H1 (cell line): ENCODE results near the gene MNAT1. TPM values are rescaled to one million over a fixed set of nuclear protein-coding genes. Genes with fewer than 3 reads are reported as not detected.

ENCODE experiments used
- CTCF ChIA-PET: fragments of 300-600 bp; sonication (Branson Sonifier 250); formaldehyde crosslinking; loops from one replicate; lab custom pipeline; 2021; ENCODE audit not compliant: partially characterized antibody; lab: Charles Lee
- POLR2A ChIA-PET: fragments of 300-600 bp; sonication (Branson Sonifier 250); formaldehyde crosslinking; loops from one replicate; lab custom pipeline; 2021; ENCODE audit warnings: inconsistent platforms; ENCODE audit not compliant: partially characterized antibody; lab: Charles Lee
- DNase-seq, 2 experiments: peaks; one replicate each; pipeline versions ENCODE4 v3.0.0 to v3.0.0-alpha.2; 2010 to 2022; ENCODE audit warnings: low spot score in 2 of 2, low read depth in 1 of 2, mixed read lengths in 1 of 2
- FAIRE-seq: peaks from 2 replicates; lab custom pipeline; 2011; peaks lifted over from hg19 to GRCh38; lab: Jason Lieb, UNC
- H2AFZ ChIP-seq: 2 replicates; pipeline ENCODE4 v1.8.1; 2012; ENCODE audit warnings: low read length, inconsistent platforms
- H2AK5ac ChIP-seq: 2 replicates; pipeline ENCODE4 v1.6.1; 2013; ENCODE audit warnings: low read depth, low read length
- H2BK120ac ChIP-seq: replicated peaks from 2 replicates; pipeline ENCODE3; 2013; ENCODE audit warnings: low read depth, low read length, inconsistent platforms
- H2BK12ac ChIP-seq: 2 replicates; pipeline ENCODE4 v1.6.1; 2013; ENCODE audit warnings: low read depth, low read length
- H2BK15ac ChIP-seq: 2 replicates; pipeline ENCODE4 v1.6.1; 2013; ENCODE audit warnings: low read length
- H2BK20ac ChIP-seq: 2 replicates; pipeline ENCODE4 v1.6.1; 2013; ENCODE audit warnings: low read length
- H2BK5ac ChIP-seq: 2 replicates; pipeline ENCODE4 v1.6.1; 2013; ENCODE audit warnings: low read depth, low read length
- H3K14ac ChIP-seq: 2 replicates; pipeline ENCODE4 v1.6.1; 2013; ENCODE audit warnings: inconsistent platforms; ENCODE audit not compliant: insufficient read length
- H3K18ac ChIP-seq: 2 replicates; pipeline ENCODE4 v1.6.1; 2013; ENCODE audit warnings: low read length; ENCODE audit errors: extremely low read depth
- H3K23ac ChIP-seq: 2 replicates; pipeline ENCODE4 v1.6.1; 2013; ENCODE audit warnings: inconsistent platforms; ENCODE audit not compliant: insufficient read length
- H3K23me2 ChIP-seq: 2 replicates; pipeline ENCODE4 v1.6.1; 2013; ENCODE audit warnings: low read depth, low read length
- H3K27ac ChIP-seq: 2 replicates; pipeline ENCODE4 v1.6.1; 2011; ENCODE audit warnings: low read depth, low read length, inconsistent platforms
- H3K27me3 ChIP-seq, 4 experiments: replicated peaks in 1 of 4; 1 replicate in 1 of 4; 2 replicates in 3 of 4; pipeline versions ENCODE4 v1.6.1 to v1.8.1; 2011 to 2013; ENCODE audit warnings: low read length in 3 of 4, mild to moderate bottlenecking in 3 of 4, inconsistent platforms in 2 of 4, mixed read lengths in 2 of 4, moderate library complexity in 1 of 4; ENCODE audit not compliant: control insufficient read depth in 3 of 4, insufficient read depth in 3 of 4; ENCODE audit errors: extremely low read depth in 1 of 4
- H3K36me3 ChIP-seq, 4 experiments: 2 replicates each; pipeline versions ENCODE4 v1.6.1 to v1.8.1; 2011 to 2013; ENCODE audit warnings: mild to moderate bottlenecking in 4 of 4, low read length in 3 of 4, moderate library complexity in 2 of 4, control low read depth in 1 of 4, inconsistent platforms in 1 of 4; ENCODE audit not compliant: insufficient read depth in 4 of 4, control insufficient read depth in 2 of 4
- H3K4ac ChIP-seq: replicated peaks from 2 replicates; pipeline ENCODE3; 2013; ENCODE audit warnings: low read length, low read depth, mixed read lengths, inconsistent platforms; ENCODE audit not compliant: insufficient read length
- H3K4me1 ChIP-seq, 4 experiments: replicated peaks in 1 of 4; 1 replicate in 1 of 4; 2 replicates in 3 of 4; pipeline versions ENCODE4 v1.6.1 to v1.8.1; 2011 to 2013; ENCODE audit warnings: low read length in 3 of 4, inconsistent platforms in 2 of 4, mixed read lengths in 1 of 4; ENCODE audit not compliant: insufficient read depth in 4 of 4, control insufficient read depth in 3 of 4
- H3K4me2 ChIP-seq, 2 experiments: 2 replicates each; pipeline versions ENCODE4 v1.6.1 to v1.8.1; 2011 to 2013; ENCODE audit warnings: low read depth in 2 of 2, low read length in 2 of 2, control low read depth in 1 of 2, inconsistent platforms in 1 of 2, mild to moderate bottlenecking in 1 of 2; ENCODE audit not compliant: insufficient read depth in 1 of 2
- H3K4me3 ChIP-seq, 4 experiments: fragments of 200-600, 300-600 bp in 1 of 4; sonication (generic), shearing (Covaris generic), sonication (Bioruptor Twin) in 1 of 4; 2 replicates each; pipeline versions ENCODE4 v1.5.1 to v1.8.1; 2011 to 2016; ENCODE audit warnings: low read length in 4 of 4, low read depth in 3 of 4, control low read depth in 2 of 4, inconsistent platforms in 2 of 4, mild to moderate bottlenecking in 2 of 4, mixed read lengths in 1 of 4, moderate library complexity in 1 of 4; ENCODE audit not compliant: insufficient read depth in 2 of 4; ENCODE audit errors: extremely low read depth in 1 of 4
- H3K56ac ChIP-seq: replicated peaks from 2 replicates; pipeline ENCODE3; 2013; ENCODE audit warnings: low read depth, mild to moderate bottlenecking, mixed read lengths, low read length, inconsistent platforms; ENCODE audit not compliant: insufficient read length
- H3K79me1 ChIP-seq: 2 replicates; pipeline ENCODE4 v1.6.1; 2013; ENCODE audit warnings: low read depth, low read length, control low read depth
- H3K79me2 ChIP-seq, 2 experiments: 2 replicates each; pipeline versions ENCODE4 v1.6.1 to v1.8.1; 2012 to 2013; ENCODE audit warnings: low read length in 2 of 2, mild to moderate bottlenecking in 2 of 2, inconsistent platforms in 1 of 2; ENCODE audit not compliant: insufficient read depth in 2 of 2, control insufficient read depth in 1 of 2
- H3K9ac ChIP-seq, 4 experiments: replicated peaks in 1 of 4; 1 replicate in 1 of 4; 2 replicates in 3 of 4; pipeline versions ENCODE4 v1.6.1 to v1.8.1; 2011 to 2013; ENCODE audit warnings: low read depth in 3 of 4, low read length in 3 of 4, control low read depth in 2 of 4, mild to moderate bottlenecking in 2 of 4, moderate library complexity in 2 of 4, inconsistent platforms in 1 of 4; ENCODE audit errors: extremely low read depth in 1 of 4
- H3K9me3 ChIP-seq, 2 experiments: 2 replicates each; pipeline versions ENCODE4 v1.6.1 to v1.8.1; 2012 to 2013; ENCODE audit warnings: mild to moderate bottlenecking in 2 of 2, moderate library complexity in 2 of 2, control low read depth in 1 of 2, inconsistent platforms in 1 of 2, low read depth in 1 of 2, low read length in 1 of 2, mixed read lengths in 1 of 2; ENCODE audit not compliant: insufficient read depth in 2 of 2
- H4K20me1 ChIP-seq, 2 experiments: replicated peaks in 1 of 2; 2 replicates each; pipeline versions ENCODE3 to v1.8.1; 2011 to 2013; ENCODE audit warnings: inconsistent platforms in 2 of 2, low read length in 2 of 2, mild to moderate bottlenecking in 1 of 2; ENCODE audit not compliant: insufficient read depth in 2 of 2, control insufficient read depth in 1 of 2
- H4K5ac ChIP-seq: 2 replicates; pipeline ENCODE4 v1.6.1; 2013; ENCODE audit warnings: low read length, low read depth, mixed read lengths, inconsistent platforms; ENCODE audit not compliant: insufficient read length
- H4K8ac ChIP-seq: 2 replicates; pipeline ENCODE4 v1.8.0; 2013; ENCODE audit warnings: mild to moderate bottlenecking, moderate library complexity, low read length, inconsistent platforms; ENCODE audit not compliant: insufficient read depth; ENCODE audit errors: extremely low read depth
- H4K91ac ChIP-seq: replicated peaks from 2 replicates; pipeline ENCODE3; 2013; ENCODE audit warnings: low read length, mixed read lengths, inconsistent platforms; ENCODE audit not compliant: insufficient read length
- CREB1 ChIP-seq: IDR thresholded peaks from 2 replicates; pipeline ENCODE4 v1.6.1; 2012; ENCODE audit warnings: inconsistent platforms
- HDAC2 ChIP-seq, 2 experiments: fragments of 300-600 bp in 1 of 2; sonication (generic) in 1 of 2; IDR thresholded peaks; 2 replicates each; pipeline ENCODE4 v1.6.1; 2011 to 2012; ENCODE audit warnings: low read depth in 2 of 2, low read length in 2 of 2, mild to moderate bottlenecking in 2 of 2, moderate library complexity in 2 of 2, borderline replicate concordance in 1 of 2, inconsistent platforms in 1 of 2
- HDAC6 ChIP-seq: IDR thresholded peaks from one replicate; pipeline ENCODE4 v1.7.1; 2012; ENCODE audit warnings: low read depth, mild to moderate bottlenecking, inconsistent platforms, low read length, moderate library complexity
- TBP ChIP-seq: IDR thresholded peaks from 2 replicates; pipeline ENCODE4 v1.6.1; 2011; ENCODE audit warnings: low read depth, low read length, improper control_type of control experiment
- WGBS, 2 experiments: shearing (Covaris generic) in 1 of 2; methylation state at CpG; one replicate each; pipeline versions ENCODE4 v1.1.6 to v1.1.7; 2013 to 2015; ENCODE audit warnings: low lambda C conversion rate in 2 of 2, mixed read lengths in 2 of 2, inconsistent platforms in 1 of 2, low coverage in 1 of 2, missing lambda C conversion rate in 1 of 2; ENCODE audit not compliant: insufficient replicate concordance in 2 of 2, insufficient coverage in 1 of 2, insufficient read length in 1 of 2; ENCODE audit errors: extremely low coverage in 1 of 2, missing lambda C conversion rate in 1 of 2; 5-methylcytosine and 5-hydroxymethylcytosine counted together
- polyA plus RNA-seq, 7 experiments: library from polyadenylated mRNA; depleted of rRNA in 3 of 7; stranded (reverse) in 5 of 7; unstranded in 2 of 7; fragments of >200 nt in 5 of 7; fragments of 200-250 nt in 2 of 7; gene quantifications; 1 replicate in 5 of 7; 2 replicates in 1 of 7; 4 replicates in 1 of 7; pipeline versions ENCODE4 v1.2.1 to v1.2.3, GENCODE V29; 2011 to 2013; ENCODE audit warnings: missing spikeins in 2 of 7, mixed read lengths in 2 of 7
- total RNA-seq: library from RNA; stranded (reverse); fragmentation: NEBNext Ultra II Directional; extraction: Animal tissue kit (Norgen Biotek cat#: 25700); gene quantifications from 2 replicates; pipeline ENCODE4 v1.2.1, GENCODE V29; 2021

The MNAT1 gene
- total and polyA plus RNA-seq, 2 of the 8 experiments (the other 6 are each of a cell fraction or from before 2014, with no cell fraction given), result 34.7 to 52.1 TPM

DNA sequence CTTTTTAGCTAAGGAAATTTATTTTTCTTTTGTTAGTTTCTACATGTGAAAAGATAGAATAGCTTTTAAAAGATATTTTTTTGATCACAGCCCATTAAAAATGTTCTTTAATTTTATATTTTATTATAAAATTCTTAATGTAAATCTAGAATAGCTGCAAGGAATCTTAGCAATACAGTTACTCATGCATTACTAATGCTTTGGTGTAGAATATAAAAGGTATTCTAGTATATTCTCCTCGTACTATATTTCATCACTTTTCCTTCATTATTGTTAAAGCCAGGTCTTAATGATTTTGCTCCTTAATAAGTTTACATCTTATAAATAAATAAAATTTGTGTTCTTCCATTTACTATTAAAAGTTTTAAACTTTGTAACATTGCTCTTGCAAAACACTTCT, 82.6 kb downstream of the MNAT1 start:
- H3K79me2 ChIP-seq, result no peaks in the 10 kb centered on the region
- no peak overlapping the region for H2BK15ac ChIP-seq
- H3K9me3 ChIP-seq, result no peaks in the 10 kb centered on the region
- CTCF ChIA-PET, result no interaction called here
- no peak overlapping the region for H3K4me3 ChIP-seq
- H3K36me3 ChIP-seq, result peaks cover 0 to 14% (median 0%) of the 10 kb centered on the region in 4 experiments; a peak in 3 of 8 replicates
- no peak overlapping the region for H4K8ac ChIP-seq
- H4K91ac ChIP-seq, result no peak overlapping the region
- no peak overlapping the region for H3K27ac ChIP-seq
- no peak overlapping the region for H4K5ac ChIP-seq
- no peak overlapping the region for H3K56ac ChIP-seq
- POLR2A ChIA-PET, result no interaction called here
- H3K23me2 ChIP-seq, result no peaks in the 10 kb centered on the region
- H3K9ac ChIP-seq, result no peak overlapping the region
- H2BK5ac ChIP-seq, result no peak overlapping the region
- no peaks in the 10 kb centered on the region for H4K20me1 ChIP-seq
- no peak overlapping the region for H3K18ac ChIP-seq
- no peaks in the 10 kb centered on the region; the same call in 1 of the 2 replicates for H3K79me1 ChIP-seq
- no peak overlapping the region for H2AK5ac ChIP-seq
- no peak overlapping the region for H2BK12ac ChIP-seq
- no peak overlapping the region for H2BK20ac ChIP-seq
- FAIRE-seq, result no peak
- H3K4me2 ChIP-seq, result no peak overlapping the region
- H2AFZ ChIP-seq, result no peak overlapping the region
- no peak overlapping the region for H2BK120ac ChIP-seq
- no peak for DNase-seq
- TF ChIP-seq CREB1 (no peak), HDAC2 (IDR thresholded peaks at IDR 0.05; ENCODE audit: borderline replicate concordance in 1 of 2, low read depth in 2 of 2, low read length in 2 of 2) (no peak), HDAC6 (no peak), TBP (no peak)
- TF ChIP-seq, all 59 proteins: peak for 0
- Histone ChIP-seq H3K4me1 (no peaks in the 10 kb centered on the region), H3K27me3 (no peaks in the 10 kb centered on the region), H3K4ac (no peak overlapping the region), H3K14ac (no peak overlapping the region), H3K23ac (no peak overlapping the region)
- WGBS, 2 experiments, result 100% methylated on average over 1 of the region's 1 CpG; no CpG with 5 or more reads in 1 of the 2 experiments
